K562 (cell line): Measurements from ENCODE around the gene PRL. TPM values are rescaled to one million over a fixed set of nuclear protein-coding genes. Genes with fewer than 3 reads are reported as not detected.

Experiments
- ATAC-seq: fragments of 200-7000 bp; cut with Tn5 transposase; 3 replicates; pipeline ENCODE4 v1.9.1; 2020; ENCODE audit warnings: moderate library complexity
- BruUV-seq: library from RNA; stranded (reverse); fragments of 400-500 nt; replicated peaks from 2 replicates; lab custom pipeline; 2021; lab: Mats Ljungman, UMichigan
- CTCF ChIA-PET: fragments of 300-600 bp; formaldehyde crosslinking; extraction: SDS; loops from one replicate; lab custom pipeline; 2021; ENCODE audit warnings: low intra/inter-chr PET ratio; lab: Yijun Ruan, JAX
- POLR2A ChIA-PET: fragments of 300-600, 350-650 bp; sonication (Branson Sonifier 250); formaldehyde crosslinking; extraction: SDS; loops from one replicate; lab custom pipeline; 2021; ENCODE audit warnings: antibody characterized with exemption, inconsistent platforms; lab: Yijun Ruan, JAX
- DNase-seq, 4 experiments: peaks; one replicate each; pipeline versions ENCODE4 v3.0.0 to v3.0.0-alpha.2; 2011 to 2018; ENCODE audit warnings: low spot score in 3 of 4, mixed read lengths in 3 of 4; ENCODE audit errors: extremely low read depth in 1 of 4
- FAIRE-seq: peaks from 2 replicates; lab custom pipeline; 2011; peaks lifted over from hg19 to GRCh38; lab: Jason Lieb, UNC
- H2AFZ ChIP-seq: 2 replicates; pipeline ENCODE4 v1.6.0; 2011; ENCODE audit warnings: low read depth, low read length, control low read depth, inconsistent platforms
- H3K27ac ChIP-seq: fragments of 200-600 bp; 3 replicates; pipeline ENCODE4 v1.8.0; 2011; ENCODE audit warnings: low read depth, mild to moderate bottlenecking, control low read depth, inconsistent platforms, low read length, moderate library complexity, mixed read lengths; ENCODE audit errors: extremely low read depth
- H3K27me3 ChIP-seq, 2 experiments: fragments of 300-600 bp in 1 of 2; 2 replicates in 1 of 2; 3 replicates in 1 of 2; pipeline versions ENCODE4 v1.6.0 to v1.8.0; 2011; ENCODE audit warnings: inconsistent platforms in 2 of 2, low read length in 2 of 2, mild to moderate bottlenecking in 1 of 2, mixed read lengths in 1 of 2, moderate library complexity in 1 of 2; ENCODE audit not compliant: control insufficient read depth in 2 of 2, insufficient read depth in 2 of 2
- H3K36me3 ChIP-seq: fragments of 300-600 bp; 3 replicates; pipeline ENCODE4 v1.8.0; 2011; ENCODE audit warnings: mild to moderate bottlenecking, low read length, inconsistent platforms; ENCODE audit not compliant: control insufficient read depth, insufficient read depth
- H3K4me1 ChIP-seq, 2 experiments: fragments of 200-600 bp in 1 of 2; replicated peaks in 1 of 2; 2 replicates in 1 of 2; 3 replicates in 1 of 2; pipeline versions ENCODE4 v1.5.1 to v1.8.0; 2011; ENCODE audit warnings: inconsistent platforms in 2 of 2, low read length in 2 of 2, mild to moderate bottlenecking in 1 of 2, mixed read lengths in 1 of 2, moderate library complexity in 1 of 2; ENCODE audit not compliant: control insufficient read depth in 2 of 2, insufficient read depth in 2 of 2
- H3K4me2 ChIP-seq: 2 replicates; pipeline ENCODE4 v1.6.1; 2011; ENCODE audit warnings: low read length, control low read depth, inconsistent platforms, mixed read lengths; ENCODE audit not compliant: insufficient read depth
- H3K4me3 ChIP-seq: fragments of 200-600 bp; sonication (generic), shearing (Covaris generic); 2 replicates; pipeline ENCODE4 v1.5.1; 2016; ENCODE audit warnings: control low read depth, inconsistent platforms
- H3K79me2 ChIP-seq: fragments of 200-600 bp; 3 replicates; pipeline ENCODE4 v1.8.0; 2011; ENCODE audit warnings: low read length, inconsistent platforms; ENCODE audit not compliant: control insufficient read depth, insufficient read depth
- H3K9ac ChIP-seq, 2 experiments: 2 replicates each; pipeline versions ENCODE4 v1.6.0 to v1.6.1; 2011; ENCODE audit warnings: low read depth in 2 of 2, low read length in 2 of 2, control low read depth in 1 of 2, inconsistent platforms in 1 of 2, mild to moderate bottlenecking in 1 of 2, mixed read lengths in 1 of 2; ENCODE audit not compliant: insufficient read depth in 1 of 2
- H3K9me1 ChIP-seq: one replicate; pipeline ENCODE4 v1.6.0; 2011; ENCODE audit warnings: inconsistent platforms, mild to moderate bottlenecking, low read length, moderate library complexity; ENCODE audit not compliant: control insufficient read depth, insufficient read depth
- H3K9me3 ChIP-seq: replicated peaks from 2 replicates; pipeline ENCODE4 v1.5.1; 2011; ENCODE audit warnings: low read depth, low read length, inconsistent platforms; ENCODE audit not compliant: control insufficient read depth, insufficient read depth
- H4K20me1 ChIP-seq: replicated peaks from 2 replicates; pipeline ENCODE4 v1.6.1; 2011; ENCODE audit warnings: low read length, inconsistent platforms, mixed read lengths; ENCODE audit not compliant: control insufficient read depth, insufficient read depth
- CBFB ChIP-seq: sonication (generic); formaldehyde crosslinking; IDR thresholded peaks from 2 replicates; pipeline ENCODE4 v1.4.0; 2020; ENCODE audit warnings: mild to moderate bottlenecking, missing genetic modification reagents
- CBX8 ChIP-seq: fragments of 200-600 bp; sonication (generic); IDR thresholded peaks from 2 replicates; pipeline ENCODE4 v1.6.1; 2012; ENCODE audit warnings: borderline replicate concordance, mixed run types, low read depth, mild to moderate bottlenecking, moderate library complexity, mixed read lengths, low read length, control low read depth, inconsistent platforms; ENCODE audit not compliant: poor library complexity, severe bottlenecking; ENCODE audit errors: extremely low read depth
- ESRRA ChIP-seq: fragments of 450-650 bp; IDR thresholded peaks from 2 replicates; pipeline ENCODE4 v1.6.1; 2014; ENCODE audit warnings: low read depth, mild to moderate bottlenecking, moderate library complexity, borderline replicate concordance
- FOXM1 ChIP-seq, 2 experiments: fragments of 450-650 bp in 1 of 2; sonication (generic) in 1 of 2; formaldehyde crosslinking in 1 of 2; IDR thresholded peaks; 2 replicates each; pipeline versions ENCODE4 v1.6.1 to v1.9.0; 2017 to 2022; ENCODE audit warnings: low read depth in 2 of 2, mild to moderate bottlenecking in 2 of 2, missing genetic modification reagents in 1 of 2, moderate library complexity in 1 of 2
- HDAC1 ChIP-seq, 2 experiments: fragments of 450-650 bp; IDR thresholded peaks; 2 replicates each; pipeline ENCODE4 v1.6.1; 2016 to 2017; ENCODE audit warnings: inconsistent platforms in 1 of 2, mild to moderate bottlenecking in 1 of 2, moderate library complexity in 1 of 2
- KDM1A ChIP-seq, 2 experiments: fragments of 450-650 bp; IDR thresholded peaks; 2 replicates each; pipeline ENCODE4 v1.6.1; 2016; ENCODE audit warnings: mild to moderate bottlenecking in 2 of 2
- NFXL1 ChIP-seq: fragments of 450-650 bp; formaldehyde crosslinking; IDR thresholded peaks from 2 replicates; pipeline ENCODE4 v1.4.0; 2021; ENCODE audit warnings: mild to moderate bottlenecking
- SIRT6 ChIP-seq: IDR thresholded peaks from one replicate; pipeline ENCODE4 v1.6.1; 2012; ENCODE audit warnings: low read depth, mild to moderate bottlenecking, control low read depth, inconsistent platforms, low read length, moderate library complexity
- SP1 ChIP-seq: sonication (generic); formaldehyde crosslinking; IDR thresholded peaks from 2 replicates; pipeline ENCODE4 v1.8.1; 2022; ENCODE audit warnings: mild to moderate bottlenecking, missing genetic modification reagents
- SREBF2 ChIP-seq: sonication (generic); formaldehyde crosslinking; IDR thresholded peaks from 2 replicates; pipeline ENCODE4 v1.4.0; 2020; ENCODE audit warnings: mild to moderate bottlenecking, missing genetic modification reagents
- TCF3 ChIP-seq: sonication (generic); formaldehyde crosslinking; IDR thresholded peaks from 2 replicates; pipeline ENCODE4 v1.4.0; 2020; ENCODE audit warnings: mild to moderate bottlenecking, missing genetic modification reagents
- ZNF12 ChIP-seq: sonication (generic); formaldehyde crosslinking; IDR thresholded peaks from 2 replicates; pipeline ENCODE4 v1.4.0; 2020; ENCODE audit warnings: mild to moderate bottlenecking, missing genetic modification reagents
- WGBS: fragments of 100-300 bp; shearing (Covaris generic); methylation state at CpG from one replicate; pipeline ENCODE4 v1.1.6; 2016; ENCODE audit warnings: low coverage, mixed read lengths; ENCODE audit not compliant: insufficient coverage; ENCODE audit errors: missing lambda C conversion rate; 5-methylcytosine and 5-hydroxymethylcytosine counted together
- in situ Hi-C: fragments of 300-500 bp; cut with MboI; formaldehyde crosslinking; loops from 4 replicates; pipeline ENCODE4 v1.15.0; 2018; ENCODE audit warnings: inconsistent platforms, mixed read lengths
- intact Hi-C: fragments of 100-400 bp; cut with micrococcal nuclease; formaldehyde crosslinking; loops from 2 replicates; pipeline ENCODE4 v1.14.2; 2022
- polyA plus RNA-seq, 8 experiments: library from polyadenylated mRNA; depleted of rRNA in 4 of 8; stranded (reverse) in 5 of 8; unstranded in 3 of 8; fragments of >200 nt; fragmentation: Nextera tagmentation in 2 of 8; fragmentation: Illumina TruSeq in 1 of 8; extraction: Ambion mirVana in 2 of 8; extraction: Trizol in 1 of 8; gene quantifications; 2 replicates each; pipeline versions ENCODE4 v1.2.1 to v1.2.3, GENCODE V29; 2011 to 2014; ENCODE audit warnings: inconsistent platforms in 1 of 8, missing spikeins in 1 of 8
- total RNA-seq, 7 experiments: library from RNA; depleted of rRNA in 6 of 7; stranded (reverse); fragments of >200 nt in 6 of 7; fragmentation: Illumina TruSeq in 2 of 7; extraction: Trizol in 2 of 7; gene quantifications; 2 replicates each; pipeline versions ENCODE4 v1.2.1 to v1.2.3, GENCODE V29; 2011 to 2021; ENCODE audit warnings: low replicate concordance in 1 of 7
- TF ChIP-seq, protein P1 (sequence below): fragments of 250-450 bp; sonication (Bioruptor Pico); IDR thresholded peaks from 2 replicates; pipeline ENCODE4 v1.4.0; 2020
- TF ChIP-seq, protein P2 (sequence below), 2 experiments: fragments of 200-800 bp in 1 of 2; sonication (Bioruptor generic) in 1 of 2; sonication (generic) in 1 of 2; formaldehyde crosslinking in 1 of 2; IDR thresholded peaks in 1 of 2; conservative IDR thresholded peaks in 1 of 2; 2 replicates each; pipeline versions ENCODE4 v1.5.0 to v1.6.1; 2016 to 2020; ENCODE audit warnings: missing compliant biosample characterization in 1 of 2, missing genetic modification characterization in 1 of 2, missing genetic modification reagents in 1 of 2
- TF ChIP-seq, protein P3 (sequence below): sonication (generic); formaldehyde crosslinking; IDR thresholded peaks from 2 replicates; pipeline ENCODE4 v1.8.0; 2022; ENCODE audit warnings: missing genetic modification reagents, mild to moderate bottlenecking, borderline replicate concordance
- TF ChIP-seq, protein P4 (sequence below): fragments of 450-650 bp; formaldehyde crosslinking; IDR thresholded peaks from 2 replicates; pipeline ENCODE4 v1.4.0; 2022; ENCODE audit warnings: missing genetic modification characterization

PRL gene
- total and polyA plus RNA-seq, 9 of the 15 experiments (the other 6 are each of a cell fraction or from before 2014, with no cell fraction given), result not detected

DNA sequence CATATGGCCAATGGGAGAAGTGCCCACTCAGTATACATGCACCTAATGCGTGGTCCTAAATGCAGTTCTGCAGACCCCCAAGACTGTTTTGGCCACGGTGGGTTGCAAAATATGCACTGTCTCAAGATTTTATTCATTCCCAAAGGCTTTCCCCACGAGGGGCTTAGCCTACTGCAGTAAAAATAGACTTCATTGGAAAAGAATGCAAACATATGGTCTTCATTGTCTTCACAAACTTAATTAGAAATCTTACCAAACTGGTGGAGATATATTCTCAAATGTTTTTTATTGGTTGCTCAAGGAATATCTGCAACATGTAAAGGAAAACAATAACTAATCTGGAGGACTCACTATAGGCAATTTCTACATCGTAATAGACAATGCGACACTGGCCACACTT, 31.6 kb upstream of the PRL start:
- Histone ChIP-seq H3K79me2 (no peaks in the 10 kb centered on the region), H3K4me3 (no peak overlapping the region), H2AFZ (no peak overlapping the region), H3K27ac (no peak overlapping the region), H3K4me2 (no peak overlapping the region), H3K36me3 (no peaks in the 10 kb centered on the region), H3K9ac (no peak overlapping the region), H4K20me1 (no peaks in the 10 kb centered on the region), H3K9me3 (no peaks in the 10 kb centered on the region; the same call in 1 of the 2 replicates), H3K27me3 (no peaks in the 10 kb centered on the region), H3K9me1 (no peaks in the 10 kb centered on the region), H3K4me1 (no peaks in the 10 kb centered on the region)
- POLR2A ChIA-PET, result no interaction called here
- CTCF ChIA-PET, result no interaction called here
- intact Hi-C loops, result no loop called here
- FAIRE-seq (no peak), ATAC-seq (no peak), DNase-seq (no peak)
- 1% methylated on average over 5 of the region's 5 CpGs for WGBS
- BruUV-seq, result no TSS peak
- in situ Hi-C loops, result no loop called here
- TF ChIP-seq SIRT6 (no peak), ESRRA (no peak), CBX8 (no peak), FOXM1 (IDR thresholded peaks at IDR 0.05; ENCODE audit: low read depth) (no peak), FOXM1 (CRISPR knock-in tag; IDR thresholded peaks at IDR 0.05; ENCODE audit: low read depth) (no peak), ZNF12 (CRISPR knock-in tag) (no peak), SREBF2 (CRISPR knock-in tag) (no peak), TCF3 (no peak), SP1 (no peak), CBFB (CRISPR knock-in tag) (no peak), HDAC1 (IDR thresholded peaks at IDR 0.05) (no peak), KDM1A (IDR thresholded peaks at IDR 0.05) (no peak), NFXL1 (CRISPR knock-in tag) (no peak)
- TF ChIP-seq, protein P1, sequence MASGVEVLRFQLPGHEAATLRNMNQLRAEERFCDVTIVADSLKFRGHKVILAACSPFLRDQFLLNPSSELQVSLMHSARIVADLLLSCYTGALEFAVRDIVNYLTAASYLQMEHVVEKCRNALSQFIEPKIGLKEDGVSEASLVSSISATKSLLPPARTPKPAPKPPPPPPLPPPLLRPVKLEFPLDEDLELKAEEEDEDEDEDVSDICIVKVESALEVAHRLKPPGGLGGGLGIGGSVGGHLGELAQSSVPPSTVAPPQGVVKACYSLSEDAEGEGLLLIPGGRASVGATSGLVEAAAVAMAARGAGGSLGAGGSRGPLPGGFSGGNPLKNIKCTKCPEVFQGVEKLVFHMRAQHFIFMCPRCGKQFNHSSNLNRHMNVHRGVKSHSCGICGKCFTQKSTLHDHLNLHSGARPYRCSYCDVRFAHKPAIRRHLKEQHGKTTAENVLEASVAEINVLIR (CRISPR knock-in tag), result no peak
- TF ChIP-seq, protein P2, sequence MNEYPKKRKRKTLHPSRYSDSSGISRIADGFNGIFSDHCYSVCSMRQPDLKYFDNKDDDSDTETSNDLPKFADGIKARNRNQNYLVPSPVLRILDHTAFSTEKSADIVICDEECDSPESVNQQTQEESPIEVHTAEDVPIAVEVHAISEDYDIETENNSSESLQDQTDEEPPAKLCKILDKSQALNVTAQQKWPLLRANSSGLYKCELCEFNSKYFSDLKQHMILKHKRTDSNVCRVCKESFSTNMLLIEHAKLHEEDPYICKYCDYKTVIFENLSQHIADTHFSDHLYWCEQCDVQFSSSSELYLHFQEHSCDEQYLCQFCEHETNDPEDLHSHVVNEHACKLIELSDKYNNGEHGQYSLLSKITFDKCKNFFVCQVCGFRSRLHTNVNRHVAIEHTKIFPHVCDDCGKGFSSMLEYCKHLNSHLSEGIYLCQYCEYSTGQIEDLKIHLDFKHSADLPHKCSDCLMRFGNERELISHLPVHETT (CRISPR knock-in tag; conservative IDR thresholded peaks at IDR 0.05 in 1 of 2, IDR thresholded peaks at IDR 0.05 in 1 of 2), result no peak
- TF ChIP-seq, protein P3, sequence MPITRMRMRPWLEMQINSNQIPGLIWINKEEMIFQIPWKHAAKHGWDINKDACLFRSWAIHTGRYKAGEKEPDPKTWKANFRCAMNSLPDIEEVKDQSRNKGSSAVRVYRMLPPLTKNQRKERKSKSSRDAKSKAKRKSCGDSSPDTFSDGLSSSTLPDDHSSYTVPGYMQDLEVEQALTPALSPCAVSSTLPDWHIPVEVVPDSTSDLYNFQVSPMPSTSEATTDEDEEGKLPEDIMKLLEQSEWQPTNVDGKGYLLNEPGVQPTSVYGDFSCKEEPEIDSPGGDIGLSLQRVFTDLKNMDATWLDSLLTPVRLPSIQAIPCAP (CRISPR knock-in tag), result no peak
- TF ChIP-seq, protein P4, sequence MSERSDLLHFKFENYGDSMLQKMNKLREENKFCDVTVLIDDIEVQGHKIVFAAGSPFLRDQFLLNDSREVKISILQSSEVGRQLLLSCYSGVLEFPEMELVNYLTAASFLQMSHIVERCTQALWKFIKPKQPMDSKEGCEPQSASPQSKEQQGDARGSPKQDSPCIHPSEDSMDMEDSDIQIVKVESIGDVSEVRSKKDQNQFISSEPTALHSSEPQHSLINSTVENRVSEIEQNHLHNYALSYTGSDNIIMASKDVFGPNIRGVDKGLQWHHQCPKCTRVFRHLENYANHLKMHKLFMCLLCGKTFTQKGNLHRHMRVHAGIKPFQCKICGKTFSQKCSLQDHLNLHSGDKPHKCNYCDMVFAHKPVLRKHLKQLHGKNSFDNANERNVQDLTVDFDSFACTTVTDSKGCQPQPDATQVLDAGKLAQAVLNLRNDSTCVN (CRISPR knock-in tag), result no peak
